Gastrocnemius medialis (tissue), 4 donors: ENCODE results near the gene DMD. TPM values are rescaled to one million over a fixed set of nuclear protein-coding genes. Genes with fewer than 3 reads are reported as not detected.
A peak's percentile ranks its signal among the peaks of the same experiment; 100 is the strongest.
"Not testable (repeated sequence)": the region's sequence is repeated elsewhere in the genome, so short reads cannot be mapped to it uniquely, and the experiment has no call there.

Source experiments
- ATAC-seq, 2 donors: fragments of 150-250 bp; one replicate each; pipeline ENCODE4 v1.9.1; 2016
- DNase-seq, 2 donors: peaks; one replicate each; pipeline ENCODE4 v3.0.0-alpha.2; 2019
- H3K27ac ChIP-seq, 4 donors: fragments of 200-600 bp; sonication (generic); 1 replicate in 1 of 4; 2 replicates in 3 of 4; pipeline ENCODE4 v1.5.1; 2016 to 2018; ENCODE audit warnings: mild to moderate bottlenecking in 2 of 4, moderate library complexity in 1 of 4
- H3K27me3 ChIP-seq, 3 donors: fragments of 200-600 bp; sonication (generic) in 2 of 3; 1 replicate in 1 of 3; 2 replicates in 2 of 3; pipeline versions ENCODE4 v1.5.1 to v1.6.0; 2016 to 2019; ENCODE audit warnings: mild to moderate bottlenecking in 1 of 3, moderate library complexity in 1 of 3
- H3K36me3 ChIP-seq, 2 donors: fragments of 200-600 bp; sonication (generic) in 1 of 2; one replicate each; pipeline ENCODE4 v1.5.1; 2017 to 2018
- H3K4me1 ChIP-seq, 2 donors: fragments of 200-600 bp; sonication (generic) in 1 of 2; one replicate each; pipeline ENCODE4 v1.5.1; 2016 to 2017; ENCODE audit warnings: mild to moderate bottlenecking in 2 of 2
- H3K4me3 ChIP-seq, 4 donors: fragments of 200-600 bp; sonication (generic) in 3 of 4; 1 replicate in 1 of 4; 2 replicates in 3 of 4; pipeline ENCODE4 v1.5.1; 2016 to 2019; ENCODE audit warnings: mild to moderate bottlenecking in 2 of 4
- H3K9me3 ChIP-seq, 3 donors: fragments of 200-600 bp; sonication (generic) in 2 of 3; 1 replicate in 1 of 3; 2 replicates in 2 of 3; pipeline ENCODE4 v1.5.1; 2016 to 2019
- POLR2A ChIP-seq, 2 donors: fragments of 450-650 bp; IDR thresholded peaks; one replicate each; pipeline ENCODE4 v1.6.1; 2017; ENCODE audit warnings: antibody characterized with exemption in 2 of 2, mild to moderate bottlenecking in 2 of 2, moderate library complexity in 2 of 2
- in situ Hi-C, 4 donors: fragments of 200-750 bp; cut with MboI; loops; one replicate each; pipeline versions ENCODE4 v1.15.0 to v1.8.0; 2017; ENCODE audit warnings: low sequenced_read_pairs in 4 of 4
- intact Hi-C: fragments of 100-400 bp; cut with DNase I; formaldehyde crosslinking; loops from one replicate; pipeline ENCODE4 v1.15.1; 2023; ENCODE audit warnings: low total_unique reads
- total RNA-seq, 4 donors: library from RNA; depleted of rRNA; stranded (reverse); fragments of >200 nt; gene quantifications; one replicate each; pipeline versions ENCODE4 v1.1.0 to v1.2.3, GENCODE V29; 2016
- TF ChIP-seq, protein P1 (sequence below), 5 experiments: fragments of 450-650 bp in 3 of 5; fragments of 200-600 bp in 2 of 5; sonication (generic) in 2 of 5; IDR thresholded peaks in 4 of 5; conservative IDR thresholded peaks in 1 of 5; 1 replicate in 4 of 5; 2 replicates in 1 of 5; pipeline ENCODE4 v1.5.1; 2016 to 2019; ENCODE audit warnings: antibody characterized with exemption in 5 of 5, mild to moderate bottlenecking in 3 of 5, moderate library complexity in 3 of 5

DMD gene
- total RNA-seq, 4 donors from 2014 or later = 53.5 to 201 (median 98.9) TPM

- intact Hi-C loops = loop anchor here (2.0 kb wide), 2 partner anchors 142 to 804 kb away; no protein-coding TSS in a partner anchor
- peak overlapping the region in 1 of 4 donors; percentile 43 for H3K4me3 ChIP-seq
- ATAC-seq = no peak
Measured at GRCh38 chrX:32530802-32531403, 680.4 kb downstream of the DMD start.

DNA sequence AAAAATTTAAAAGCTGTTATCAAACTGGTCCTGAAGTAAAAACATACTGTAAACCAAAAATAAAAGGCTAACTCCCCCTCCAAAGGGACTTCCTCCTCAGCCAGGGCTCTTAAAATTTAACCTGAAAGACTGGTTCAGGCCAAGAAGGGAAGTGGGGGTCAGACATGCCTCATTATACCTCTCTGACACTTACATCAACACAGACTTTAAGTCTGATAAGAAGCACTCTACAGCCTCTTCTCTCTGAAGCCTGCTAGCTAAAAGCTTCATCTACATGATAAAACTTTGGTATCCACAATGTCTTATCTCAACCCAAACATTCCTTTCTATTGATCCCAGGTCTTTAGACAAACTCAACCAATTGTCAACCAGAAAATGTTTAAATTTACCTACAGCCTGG lies 682.9 kb downstream of the DMD start:
- H3K27me3 ChIP-seq, intact Hi-C loops, H3K4me1 ChIP-seq, H3K27ac ChIP-seq, H3K9me3 ChIP-seq, in situ Hi-C loops, DNase-seq, ATAC-seq, H3K36me3 ChIP-seq, H3K4me3 ChIP-seq: not testable (repeated sequence)

More at GRCh38 chrX:32530802-32531403, 680.4 kb downstream of the DMD start:
- Histone ChIP-seq H3K36me3 (no peaks in the 10 kb centered on the region), H3K27ac (no peak overlapping the region), H3K4me1 (no peaks in the 10 kb centered on the region), H3K27me3 (no peaks in the 10 kb centered on the region), H3K9me3 (no peaks in the 10 kb centered on the region)
- no peak for TF ChIP-seq POLR2A (IDR thresholded peaks at IDR 0.05)
- TF ChIP-seq, protein P1, sequence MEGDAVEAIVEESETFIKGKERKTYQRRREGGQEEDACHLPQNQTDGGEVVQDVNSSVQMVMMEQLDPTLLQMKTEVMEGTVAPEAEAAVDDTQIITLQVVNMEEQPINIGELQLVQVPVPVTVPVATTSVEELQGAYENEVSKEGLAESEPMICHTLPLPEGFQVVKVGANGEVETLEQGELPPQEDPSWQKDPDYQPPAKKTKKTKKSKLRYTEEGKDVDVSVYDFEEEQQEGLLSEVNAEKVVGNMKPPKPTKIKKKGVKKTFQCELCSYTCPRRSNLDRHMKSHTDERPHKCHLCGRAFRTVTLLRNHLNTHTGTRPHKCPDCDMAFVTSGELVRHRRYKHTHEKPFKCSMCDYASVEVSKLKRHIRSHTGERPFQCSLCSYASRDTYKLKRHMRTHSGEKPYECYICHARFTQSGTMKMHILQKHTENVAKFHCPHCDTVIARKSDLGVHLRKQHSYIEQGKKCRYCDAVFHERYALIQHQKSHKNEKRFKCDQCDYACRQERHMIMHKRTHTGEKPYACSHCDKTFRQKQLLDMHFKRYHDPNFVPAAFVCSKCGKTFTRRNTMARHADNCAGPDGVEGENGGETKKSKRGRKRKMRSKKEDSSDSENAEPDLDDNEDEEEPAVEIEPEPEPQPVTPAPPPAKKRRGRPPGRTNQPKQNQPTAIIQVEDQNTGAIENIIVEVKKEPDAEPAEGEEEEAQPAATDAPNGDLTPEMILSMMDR (IDR thresholded peaks at IDR 0.05 in 4 of 5, conservative IDR thresholded peaks at IDR 0.05 in 1 of 5) = peak in 2 of 5 experiments; percentile 34 to 52
- in situ Hi-C loops = no loop called here
- no peak for DNase-seq

DNA sequence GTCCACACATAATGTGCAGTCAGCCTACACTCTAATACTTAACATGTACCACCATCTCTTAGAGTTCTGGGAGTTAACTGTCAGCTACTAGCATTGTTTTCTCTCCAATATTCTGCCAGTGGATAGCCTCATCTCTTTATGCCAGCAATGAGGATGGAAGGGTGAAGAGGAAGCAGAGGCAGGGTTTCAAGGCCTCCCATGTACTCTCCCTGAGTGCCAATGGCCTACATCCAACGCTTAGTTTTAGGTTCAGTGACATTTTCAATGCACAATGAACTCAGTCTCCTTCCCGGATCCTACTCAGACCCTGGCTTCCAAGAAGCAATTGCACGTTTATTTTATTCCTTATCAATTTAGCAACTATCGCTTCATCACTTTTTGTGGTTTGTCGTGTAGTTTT lies 686.1 kb downstream of the DMD start:
- no peak for ATAC-seq
- H3K4me1 ChIP-seq = no peaks in the 10 kb centered on the region
- DNase-seq = no peak
- H3K9me3 ChIP-seq = no peaks in the 10 kb centered on the region
- no peak overlapping the region for H3K4me3 ChIP-seq
- no peaks in the 10 kb centered on the region for H3K36me3 ChIP-seq
- in situ Hi-C loops (no loop called here), intact Hi-C loops (no loop called here)
- TF ChIP-seq, protein P1 (IDR thresholded peaks at IDR 0.05 in 4 of 5, conservative IDR thresholded peaks at IDR 0.05 in 1 of 5) = no peak
- TF ChIP-seq POLR2A (IDR thresholded peaks at IDR 0.05) = no peak
- no peak overlapping the region for H3K27ac ChIP-seq
- no peaks in the 10 kb centered on the region for H3K27me3 ChIP-seq

DNA sequence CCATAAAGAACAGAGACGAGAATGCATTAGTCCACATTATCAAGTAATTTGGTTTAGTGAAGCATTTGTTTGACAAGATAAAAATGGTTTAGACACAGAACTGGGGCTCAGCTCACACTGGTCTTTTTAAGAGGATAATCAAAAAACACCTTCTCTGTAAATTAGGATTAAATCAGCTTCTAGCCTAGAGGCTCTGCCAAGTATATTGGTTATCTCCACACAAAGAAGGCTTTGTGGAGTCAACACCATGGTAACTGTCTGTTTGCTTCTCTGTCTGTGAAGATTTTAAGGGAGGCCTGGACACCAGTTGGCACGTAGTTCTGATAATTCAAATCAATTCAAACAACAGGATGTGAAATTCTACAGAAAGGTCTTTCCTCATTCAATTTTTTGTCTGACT lies 687.0 kb downstream of the DMD start:
- Histone ChIP-seq H3K27me3 (no peaks in the 10 kb centered on the region), H3K4me1 (no peaks in the 10 kb centered on the region), H3K36me3 (no peaks in the 10 kb centered on the region), H3K9me3 (no peaks in the 10 kb centered on the region), H3K4me3 (no peak overlapping the region), H3K27ac (no peak overlapping the region)
- in situ Hi-C loops (no loop called here), intact Hi-C loops (no loop called here)
- no peak for DNase-seq
- no peak for ATAC-seq
- TF ChIP-seq POLR2A (IDR thresholded peaks at IDR 0.05) = no peak
- TF ChIP-seq, protein P1 (IDR thresholded peaks at IDR 0.05 in 4 of 5, conservative IDR thresholded peaks at IDR 0.05 in 1 of 5) = no peak

DNA sequence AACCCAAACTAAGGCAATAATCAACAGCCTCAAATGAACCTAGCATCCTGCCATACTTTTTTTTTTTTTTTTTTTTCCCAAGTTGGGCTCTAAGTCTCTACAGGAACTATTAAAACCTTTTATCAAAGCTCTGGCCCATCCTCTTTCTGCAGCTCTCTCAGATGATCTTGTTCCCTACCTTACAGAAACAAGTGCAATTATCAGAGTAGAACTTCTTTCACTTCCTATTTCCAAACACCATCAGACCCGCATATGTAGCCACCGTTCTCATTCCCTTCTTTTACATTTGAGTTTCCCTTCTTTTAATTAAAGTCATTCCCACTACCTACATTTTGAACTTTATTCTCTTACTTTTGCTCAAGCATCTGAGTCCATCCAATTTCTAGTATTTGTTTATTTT lies 690.6 kb downstream of the DMD start:
- no peaks in the 10 kb centered on the region for H3K27me3 ChIP-seq
- no peaks in the 10 kb centered on the region for H3K4me1 ChIP-seq
- no peak overlapping the region for H3K27ac ChIP-seq
- DNase-seq = no peak
- in situ Hi-C loops = no loop called here
- no peak for TF ChIP-seq POLR2A (IDR thresholded peaks at IDR 0.05)
- TF ChIP-seq, protein P1 (IDR thresholded peaks at IDR 0.05 in 4 of 5, conservative IDR thresholded peaks at IDR 0.05 in 1 of 5) = no peak
- no peaks in the 10 kb centered on the region for H3K9me3 ChIP-seq
- no peak for ATAC-seq
- H3K36me3 ChIP-seq = no peaks in the 10 kb centered on the region
- intact Hi-C loops = no loop called here
- no peak overlapping the region for H3K4me3 ChIP-seq
